SK-N-SH treated with all-trans-retinoic acid at 6 μM for 48 hours (cell line): Measurements from ENCODE around the gene AVPI1.

ENCODE experiments used
- ATAC-seq: fragments of 200-7000 bp; cut with Tn5 transposase; 3 replicates; pipeline ENCODE4 v1.9.1; 2020; ENCODE audit warnings: mild to moderate bottlenecking, moderate library complexity
- ARNTL ChIP-seq: fragments of 450-650 bp; formaldehyde crosslinking; IDR thresholded peaks from 2 replicates; pipeline ENCODE4 v1.5.0; 2020; ENCODE audit warnings: low read depth, mild to moderate bottlenecking, moderate library complexity, borderline replicate concordance
- BACH2 ChIP-seq: fragments of 250-450 bp; sonication (Bioruptor Pico); IDR thresholded peaks from 2 replicates; pipeline ENCODE4 v1.9.0; 2021; ENCODE audit warnings: mild to moderate bottlenecking, borderline replicate concordance
- CSDC2 ChIP-seq: fragments of 250-450 bp; sonication (Bioruptor Pico); IDR thresholded peaks from 2 replicates; pipeline ENCODE4 v1.5.0; 2020; ENCODE audit warnings: mild to moderate bottlenecking, moderate library complexity
- ESRRG ChIP-seq: fragments of 250-450 bp; sonication (Bioruptor Pico); IDR thresholded peaks from 2 replicates; pipeline ENCODE4 v1.6.1; 2021; ENCODE audit warnings: mild to moderate bottlenecking
- GLIS3 ChIP-seq: fragments of 250-450 bp; sonication (Bioruptor Pico); IDR thresholded peaks from 2 replicates; pipeline ENCODE4 v1.5.0; 2020; ENCODE audit warnings: mild to moderate bottlenecking, moderate library complexity
- ISL1 ChIP-seq: fragments of 250-450 bp; sonication (Bioruptor Pico); IDR thresholded peaks from 2 replicates; pipeline ENCODE4 v2.1.2; 2022; ENCODE audit warnings: mild to moderate bottlenecking, moderate library complexity
- OSR1 ChIP-seq: fragments of 250-450 bp; sonication (Bioruptor Pico); IDR thresholded peaks from 2 replicates; pipeline ENCODE4 v1.8.0; 2022; ENCODE audit warnings: moderate library complexity, mild to moderate bottlenecking, inconsistent platforms
- POU6F1 ChIP-seq: fragments of 250-450 bp; sonication (Bioruptor Pico); IDR thresholded peaks from 2 replicates; pipeline ENCODE4 v1.8.0; 2021; ENCODE audit warnings: low read depth, mild to moderate bottlenecking, moderate library complexity, borderline replicate concordance
- PPARA ChIP-seq: fragments of 250-450 bp; sonication (Bioruptor Pico); IDR thresholded peaks from 2 replicates; pipeline ENCODE4 v1.5.0; 2020; ENCODE audit warnings: mild to moderate bottlenecking, borderline replicate concordance
- RARB ChIP-seq: fragments of 250-450 bp; sonication (Bioruptor Pico); IDR thresholded peaks from 2 replicates; pipeline ENCODE4 v1.8.0; 2021; ENCODE audit warnings: mild to moderate bottlenecking, moderate library complexity
- SNAI2 ChIP-seq: fragments of 250-450 bp; sonication (Bioruptor Pico); IDR thresholded peaks from 2 replicates; pipeline ENCODE4 v1.5.0; 2020; ENCODE audit warnings: mild to moderate bottlenecking, moderate library complexity
- TOX ChIP-seq: fragments of 250-450 bp; sonication (Bioruptor Pico); IDR thresholded peaks from 2 replicates; pipeline ENCODE4 v1.8.0; 2021; ENCODE audit warnings: mild to moderate bottlenecking, moderate library complexity, borderline replicate concordance
- ZC3H10 ChIP-seq: fragments of 250-450 bp; sonication (Bioruptor Pico); IDR thresholded peaks from 2 replicates; pipeline ENCODE4 v1.5.1; 2021; ENCODE audit warnings: mild to moderate bottlenecking, moderate library complexity
- ZFP3 ChIP-seq: fragments of 250-450 bp; sonication (Bioruptor Pico); IDR thresholded peaks from 2 replicates; pipeline ENCODE4 v1.5.0; 2020; ENCODE audit warnings: mild to moderate bottlenecking, moderate library complexity
- ZFP30 ChIP-seq: fragments of 450-650 bp; formaldehyde crosslinking; IDR thresholded peaks from 2 replicates; pipeline ENCODE4 v1.5.0; 2022; ENCODE audit warnings: mild to moderate bottlenecking, moderate library complexity
- ZNF565 ChIP-seq: fragments of 450-650 bp; formaldehyde crosslinking; conservative IDR thresholded peaks from 2 replicates; pipeline ENCODE4 v1.5.0; 2020; ENCODE audit warnings: low read depth, mild to moderate bottlenecking, moderate library complexity
- ZNF70 ChIP-seq: fragments of 450-650 bp; formaldehyde crosslinking; IDR thresholded peaks from 2 replicates; pipeline ENCODE4 v1.5.0; 2020; ENCODE audit warnings: mild to moderate bottlenecking, moderate library complexity
- ZNF8 ChIP-seq: fragments of 450-650 bp; formaldehyde crosslinking; IDR thresholded peaks from 2 replicates; pipeline ENCODE4 v1.5.0; 2020; ENCODE audit warnings: mild to moderate bottlenecking, moderate library complexity
- TF ChIP-seq, protein P1 (sequence below): fragments of 250-450 bp; sonication (Bioruptor Pico); IDR thresholded peaks from 2 replicates; pipeline ENCODE4 v1.5.1; 2020; ENCODE audit warnings: low read depth, mild to moderate bottlenecking, moderate library complexity
- TF ChIP-seq, protein P2 (sequence below): fragments of 250-450 bp; sonication (Bioruptor Pico); IDR thresholded peaks from 2 replicates; pipeline ENCODE4 v1.8.0; 2020; ENCODE audit warnings: mild to moderate bottlenecking, moderate library complexity, borderline replicate concordance
- TF ChIP-seq, protein P3 (sequence below): fragments of 250-450 bp; sonication (Bioruptor Pico); IDR thresholded peaks from 2 replicates; pipeline ENCODE4 v1.5.1; 2021; ENCODE audit warnings: mild to moderate bottlenecking, moderate library complexity
- TF ChIP-seq, protein P4 (sequence below): fragments of 250-450 bp; sonication (Bioruptor Pico); IDR thresholded peaks from 2 replicates; pipeline ENCODE4 v1.5.0; 2020; ENCODE audit warnings: mild to moderate bottlenecking, moderate library complexity

Gene AVPI1

DNA sequence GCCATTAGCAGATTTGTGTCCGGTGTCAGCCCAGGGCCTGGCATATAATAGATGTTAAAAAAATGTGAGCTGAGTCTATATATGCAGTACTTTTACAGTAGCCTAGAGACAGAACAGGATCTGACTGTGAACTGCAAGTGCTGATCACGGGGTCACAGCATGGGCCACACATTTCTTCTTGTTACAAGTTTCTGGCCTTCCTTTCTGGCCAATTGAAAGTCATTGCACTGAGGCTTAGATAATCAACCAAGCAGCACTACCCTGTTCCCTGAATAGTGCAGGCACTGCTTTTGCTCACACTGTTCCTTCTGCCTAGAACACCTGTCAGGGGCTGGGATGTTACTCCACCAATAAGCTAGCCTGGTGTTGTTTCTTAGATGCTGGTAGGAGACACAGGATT lies 21.1 kb upstream of the AVPI1 start:
- no peak for TF ChIP-seq ZNF70 (CRISPR knock-in tag)
- TF ChIP-seq, protein P1, sequence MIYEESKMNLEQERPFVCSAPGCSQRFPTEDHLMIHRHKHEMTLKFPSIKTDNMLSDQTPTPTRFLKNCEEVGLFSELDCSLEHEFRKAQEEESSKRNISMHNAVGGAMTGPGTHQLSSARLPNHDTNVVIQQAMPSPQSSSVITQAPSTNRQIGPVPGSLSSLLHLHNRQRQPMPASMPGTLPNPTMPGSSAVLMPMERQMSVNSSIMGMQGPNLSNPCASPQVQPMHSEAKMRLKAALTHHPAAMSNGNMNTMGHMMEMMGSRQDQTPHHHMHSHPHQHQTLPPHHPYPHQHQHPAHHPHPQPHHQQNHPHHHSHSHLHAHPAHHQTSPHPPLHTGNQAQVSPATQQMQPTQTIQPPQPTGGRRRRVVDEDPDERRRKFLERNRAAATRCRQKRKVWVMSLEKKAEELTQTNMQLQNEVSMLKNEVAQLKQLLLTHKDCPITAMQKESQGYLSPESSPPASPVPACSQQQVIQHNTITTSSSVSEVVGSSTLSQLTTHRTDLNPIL (CRISPR knock-in tag) = no peak
- TF ChIP-seq POU6F1 = no peak
- no peak for TF ChIP-seq ISL1 (CRISPR knock-in tag)
- TF ChIP-seq PPARA = no peak
- no peak for TF ChIP-seq OSR1 (CRISPR knock-in tag)
- no peak for TF ChIP-seq TOX
- no peak for TF ChIP-seq ZNF8 (CRISPR knock-in tag)
- TF ChIP-seq, protein P2, sequence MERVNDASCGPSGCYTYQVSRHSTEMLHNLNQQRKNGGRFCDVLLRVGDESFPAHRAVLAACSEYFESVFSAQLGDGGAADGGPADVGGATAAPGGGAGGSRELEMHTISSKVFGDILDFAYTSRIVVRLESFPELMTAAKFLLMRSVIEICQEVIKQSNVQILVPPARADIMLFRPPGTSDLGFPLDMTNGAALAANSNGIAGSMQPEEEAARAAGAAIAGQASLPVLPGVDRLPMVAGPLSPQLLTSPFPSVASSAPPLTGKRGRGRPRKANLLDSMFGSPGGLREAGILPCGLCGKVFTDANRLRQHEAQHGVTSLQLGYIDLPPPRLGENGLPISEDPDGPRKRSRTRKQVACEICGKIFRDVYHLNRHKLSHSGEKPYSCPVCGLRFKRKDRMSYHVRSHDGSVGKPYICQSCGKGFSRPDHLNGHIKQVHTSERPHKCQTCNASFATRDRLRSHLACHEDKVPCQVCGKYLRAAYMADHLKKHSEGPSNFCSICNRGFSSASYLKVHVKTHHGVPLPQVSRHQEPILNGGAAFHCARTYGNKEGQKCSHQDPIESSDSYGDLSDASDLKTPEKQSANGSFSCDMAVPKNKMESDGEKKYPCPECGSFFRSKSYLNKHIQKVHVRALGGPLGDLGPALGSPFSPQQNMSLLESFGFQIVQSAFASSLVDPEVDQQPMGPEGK (CRISPR knock-in tag) = no peak
- no peak for TF ChIP-seq RARB
- TF ChIP-seq GLIS3 (CRISPR knock-in tag) = no peak
- no peak; the same call in 2 of the 3 replicates for ATAC-seq

GRCh38 chr10:97707134-97707861 lies 20.3 kb upstream of the AVPI1 start:
- no peak for TF ChIP-seq ZNF8 (CRISPR knock-in tag)
- TF ChIP-seq PPARA = no peak
- no peak for TF ChIP-seq CSDC2
- TF ChIP-seq ZNF565 (CRISPR knock-in tag) = no peak
- no peak for TF ChIP-seq ZFP3 (CRISPR knock-in tag)
- TF ChIP-seq ZC3H10 (CRISPR knock-in tag) = no peak
- no peak for TF ChIP-seq SNAI2 (CRISPR knock-in tag)
- no peak for TF ChIP-seq ISL1 (CRISPR knock-in tag)
- ATAC-seq = no peak

DNA sequence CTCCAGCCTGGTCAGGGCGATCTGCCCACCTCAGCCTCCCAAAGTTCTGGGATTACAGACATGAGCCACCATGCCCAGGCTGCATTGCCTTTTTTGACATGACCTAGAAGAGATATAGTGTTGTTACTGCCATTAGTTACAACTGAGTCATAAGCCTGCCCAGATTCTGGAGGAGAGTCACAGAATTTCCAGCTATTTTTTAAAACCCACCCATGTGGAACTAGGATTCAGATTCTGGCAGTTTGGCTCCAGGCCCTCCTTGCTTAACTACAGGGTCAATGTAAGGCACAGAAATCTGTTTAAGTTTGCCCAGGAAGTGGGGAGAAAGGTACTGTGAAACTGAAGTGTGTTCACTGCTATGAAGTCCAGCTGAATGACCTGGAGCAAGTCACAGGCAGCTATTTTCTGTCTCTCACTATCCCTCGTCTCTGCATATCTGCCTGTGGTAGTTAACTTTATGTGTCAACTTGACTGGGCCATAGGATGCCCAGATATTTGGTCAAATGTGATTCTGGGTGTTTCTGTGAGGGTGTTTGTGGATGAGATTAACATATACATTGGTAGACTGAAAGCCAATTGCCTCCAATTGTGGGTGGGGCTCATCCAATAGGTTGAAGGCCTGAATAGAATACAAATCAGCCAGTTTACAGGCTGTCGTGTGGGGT lies 18.1 kb upstream of the AVPI1 start:
- TF ChIP-seq ARNTL (CRISPR knock-in tag) = no peak
- no peak for TF ChIP-seq ISL1 (CRISPR knock-in tag)
- TF ChIP-seq, protein P3, sequence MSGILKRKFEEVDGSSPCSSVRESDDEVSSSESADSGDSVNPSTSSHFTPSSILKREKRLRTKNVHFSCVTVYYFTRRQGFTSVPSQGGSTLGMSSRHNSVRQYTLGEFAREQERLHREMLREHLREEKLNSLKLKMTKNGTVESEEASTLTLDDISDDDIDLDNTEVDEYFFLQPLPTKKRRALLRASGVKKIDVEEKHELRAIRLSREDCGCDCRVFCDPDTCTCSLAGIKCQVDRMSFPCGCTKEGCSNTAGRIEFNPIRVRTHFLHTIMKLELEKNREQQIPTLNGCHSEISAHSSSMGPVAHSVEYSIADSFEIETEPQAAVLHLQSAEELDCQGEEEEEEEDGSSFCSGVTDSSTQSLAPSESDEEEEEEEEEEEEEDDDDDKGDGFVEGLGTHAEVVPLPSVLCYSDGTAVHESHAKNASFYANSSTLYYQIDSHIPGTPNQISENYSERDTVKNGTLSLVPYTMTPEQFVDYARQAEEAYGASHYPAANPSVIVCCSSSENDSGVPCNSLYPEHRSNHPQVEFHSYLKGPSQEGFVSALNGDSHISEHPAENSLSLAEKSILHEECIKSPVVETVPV (CRISPR knock-in tag) = no peak
- no peak for TF ChIP-seq SNAI2 (CRISPR knock-in tag)
- no peak for TF ChIP-seq ZNF70 (CRISPR knock-in tag)
- no peak for TF ChIP-seq CSDC2
- TF ChIP-seq ZNF8 (CRISPR knock-in tag) = no peak
- no peak for TF ChIP-seq GLIS3 (CRISPR knock-in tag)
- no peak for TF ChIP-seq ZFP30
- TF ChIP-seq ESRRG (CRISPR knock-in tag) = no peak
- TF ChIP-seq ZNF565 (CRISPR knock-in tag) = no peak
- no peak for TF ChIP-seq BACH2 (CRISPR knock-in tag)
- no peak for TF ChIP-seq PPARA
- TF ChIP-seq, protein P4, sequence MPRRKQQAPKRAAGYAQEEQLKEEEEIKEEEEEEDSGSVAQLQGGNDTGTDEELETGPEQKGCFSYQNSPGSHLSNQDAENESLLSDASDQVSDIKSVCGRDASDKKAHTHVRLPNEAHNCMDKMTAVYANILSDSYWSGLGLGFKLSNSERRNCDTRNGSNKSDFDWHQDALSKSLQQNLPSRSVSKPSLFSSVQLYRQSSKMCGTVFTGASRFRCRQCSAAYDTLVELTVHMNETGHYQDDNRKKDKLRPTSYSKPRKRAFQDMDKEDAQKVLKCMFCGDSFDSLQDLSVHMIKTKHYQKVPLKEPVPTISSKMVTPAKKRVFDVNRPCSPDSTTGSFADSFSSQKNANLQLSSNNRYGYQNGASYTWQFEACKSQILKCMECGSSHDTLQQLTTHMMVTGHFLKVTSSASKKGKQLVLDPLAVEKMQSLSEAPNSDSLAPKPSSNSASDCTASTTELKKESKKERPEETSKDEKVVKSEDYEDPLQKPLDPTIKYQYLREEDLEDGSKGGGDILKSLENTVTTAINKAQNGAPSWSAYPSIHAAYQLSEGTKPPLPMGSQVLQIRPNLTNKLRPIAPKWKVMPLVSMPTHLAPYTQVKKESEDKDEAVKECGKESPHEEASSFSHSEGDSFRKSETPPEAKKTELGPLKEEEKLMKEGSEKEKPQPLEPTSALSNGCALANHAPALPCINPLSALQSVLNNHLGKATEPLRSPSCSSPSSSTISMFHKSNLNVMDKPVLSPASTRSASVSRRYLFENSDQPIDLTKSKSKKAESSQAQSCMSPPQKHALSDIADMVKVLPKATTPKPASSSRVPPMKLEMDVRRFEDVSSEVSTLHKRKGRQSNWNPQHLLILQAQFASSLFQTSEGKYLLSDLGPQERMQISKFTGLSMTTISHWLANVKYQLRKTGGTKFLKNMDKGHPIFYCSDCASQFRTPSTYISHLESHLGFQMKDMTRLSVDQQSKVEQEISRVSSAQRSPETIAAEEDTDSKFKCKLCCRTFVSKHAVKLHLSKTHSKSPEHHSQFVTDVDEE = no peak
- TF ChIP-seq, all 23 proteins: peak for 0
- ATAC-seq = no peak
